Measurements from ENCODE around the gene MYRF.

The MYRF gene

DNA sequence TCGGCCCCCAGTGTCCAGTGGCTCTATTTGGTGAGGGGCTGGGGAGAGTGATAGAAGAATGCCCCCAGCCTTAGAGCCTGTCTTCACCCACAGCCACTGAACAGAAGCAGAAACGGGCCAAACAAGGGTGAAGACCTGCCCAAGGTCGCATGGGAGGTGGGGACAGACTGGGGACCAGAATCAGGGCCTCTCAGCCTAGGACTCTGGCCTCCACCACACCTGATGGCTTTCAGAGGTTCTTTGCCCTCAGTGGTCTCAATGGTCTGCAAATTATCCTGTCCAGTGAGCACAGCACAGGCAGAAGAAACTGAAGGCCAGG, 4.5 kb upstream of the MYRF start:
- DNase-seq (ENCODE audit: low spot score) = no peak
- no peak for TF ChIP-seq CTCF (IDR thresholded peaks at IDR 0.05; ENCODE audit: extremely low read depth, insufficient read depth, missing control alignments)
- in situ Hi-C loops (cut with MboI; ENCODE audit: low pct_unique_long_range_greater_than_20kb, low sequenced_read_pairs, unreplicated experiment) = no loop called here

GRCh38 chr11:61749591-61750217, 2.7 kb upstream of the MYRF start:
- no peak for TF ChIP-seq CTCF (IDR thresholded peaks at IDR 0.05; ENCODE audit: extremely low read depth, insufficient read depth, missing control alignments)
- in situ Hi-C loops (cut with MboI; ENCODE audit: low pct_unique_long_range_greater_than_20kb, low sequenced_read_pairs, unreplicated experiment) = no loop called here
- DNase-seq (ENCODE audit: low spot score) = no peak

DNA sequence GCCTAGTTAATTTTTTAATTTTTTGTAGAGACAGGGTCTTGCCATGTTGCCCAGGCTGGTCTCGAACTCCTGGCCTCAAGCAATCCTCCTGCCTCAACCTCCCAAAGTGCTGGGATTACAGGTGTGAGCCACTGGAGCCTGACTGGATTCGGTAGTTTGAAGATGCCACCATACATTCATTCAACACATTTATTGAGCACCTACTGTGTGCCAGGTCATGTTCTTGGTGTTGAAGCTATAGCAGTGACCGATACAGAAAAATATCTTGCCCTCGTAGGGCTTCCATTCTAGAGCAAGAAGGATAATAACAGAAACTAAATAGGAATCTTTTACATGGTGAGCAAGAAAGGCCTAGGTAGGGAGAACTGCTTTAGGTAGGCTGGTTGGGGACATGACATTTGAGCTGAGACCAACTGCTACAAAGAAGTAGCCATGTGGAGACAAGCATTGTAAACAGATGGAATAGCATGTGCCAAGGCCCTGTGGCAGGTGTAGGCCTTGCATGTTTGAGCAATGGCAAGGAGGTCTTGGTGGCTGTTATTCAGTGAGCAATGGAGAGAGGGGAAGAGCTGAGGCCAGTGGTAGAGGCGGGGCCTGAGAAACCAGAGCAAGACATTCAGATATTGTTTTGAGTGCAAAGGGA, 1.7 kb upstream of the MYRF start:
- DNase-seq (ENCODE audit: low spot score) = no peak
- in situ Hi-C loops (cut with MboI; ENCODE audit: low pct_unique_long_range_greater_than_20kb, low sequenced_read_pairs, unreplicated experiment) = no loop called here
- no peak for TF ChIP-seq CTCF (IDR thresholded peaks at IDR 0.05; ENCODE audit: extremely low read depth, insufficient read depth, missing control alignments)

GRCh38 chr11:61751384-61751783, 1.1 kb upstream of the MYRF start:
- in situ Hi-C loops (cut with MboI; ENCODE audit: low pct_unique_long_range_greater_than_20kb, low sequenced_read_pairs, unreplicated experiment) = no loop called here
- no peak for TF ChIP-seq CTCF (IDR thresholded peaks at IDR 0.05; ENCODE audit: extremely low read depth, insufficient read depth, missing control alignments)
- DNase-seq (ENCODE audit: low spot score) = no peak

GRCh38 chr11:61752925-61753521, 587 bp downstream of the MYRF start:
- no peak for DNase-seq (ENCODE audit: low spot score)
- no peak for TF ChIP-seq CTCF (IDR thresholded peaks at IDR 0.05; ENCODE audit: extremely low read depth, insufficient read depth, missing control alignments)
- in situ Hi-C loops (cut with MboI; ENCODE audit: low pct_unique_long_range_greater_than_20kb, low sequenced_read_pairs, unreplicated experiment) = no loop called here

DNA sequence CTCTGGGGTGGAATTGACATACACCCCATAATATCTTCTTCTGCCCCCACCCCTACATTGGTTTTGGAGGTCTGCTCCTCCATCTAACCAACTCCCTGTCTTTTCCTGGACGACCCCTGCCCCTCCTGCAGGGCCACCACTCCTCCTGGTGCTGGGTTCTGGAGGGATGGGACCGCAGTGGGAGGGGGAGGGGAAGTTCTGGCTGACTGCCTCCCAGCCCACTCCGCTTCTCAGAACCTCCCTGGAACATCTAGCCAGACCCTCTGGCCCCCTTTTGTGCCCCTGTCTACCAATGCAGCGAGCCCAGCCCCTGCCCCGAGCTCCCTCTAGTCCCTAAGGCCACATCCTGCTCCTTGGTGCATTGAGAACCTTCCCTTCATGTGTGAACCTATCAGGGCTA, 1.2 kb downstream of the MYRF start:
- DNase-seq (ENCODE audit: low spot score) = no peak
- in situ Hi-C loops (cut with MboI; ENCODE audit: low pct_unique_long_range_greater_than_20kb, low sequenced_read_pairs, unreplicated experiment) = no loop called here
- no peak for TF ChIP-seq CTCF (IDR thresholded peaks at IDR 0.05; ENCODE audit: extremely low read depth, insufficient read depth, missing control alignments)
